GM21526 (cell line): ENCODE results near the gene SORCS2.

ENCODE experiments used
- ATAC-seq: cut with Tn5 transposase; IDR thresholded peaks from one replicate; pipeline ENCODE4 v1.9.1; 2021; ENCODE audit warnings: moderate library complexity; ENCODE audit not compliant: unreplicated experiment, low FRiP score

The SORCS2 gene

GRCh38 chr4:7397206-7398103 lies 205.1 kb downstream of the SORCS2 start:
- ATAC-seq, result no peak

- ATAC-seq, result no peak
These were observed 205.7 kb downstream of the SORCS2 start for GRCh38 chr4:7398104-7398423.

GRCh38 chr4:7398788-7399439 lies 206.6 kb downstream of the SORCS2 start:
- ATAC-seq, result no peak

- ATAC-seq, result no peak
These were observed 207.3 kb downstream of the SORCS2 start for GRCh38 chr4:7399440-7400234.

- no peak for ATAC-seq
These were observed 208.4 kb downstream of the SORCS2 start for GRCh38 chr4:7400671-7401298.

- ATAC-seq, result no peak
These were observed 210.2 kb downstream of the SORCS2 start for GRCh38 chr4:7402526-7402925.

GRCh38 chr4:7403001-7403400 lies 210.7 kb downstream of the SORCS2 start:
- no peak for ATAC-seq

- no peak for ATAC-seq
These were observed 215.8 kb downstream of the SORCS2 start for GRCh38 chr4:7408166-7408565.

- no peak for ATAC-seq
These were observed 218.1 kb downstream of the SORCS2 start for GRCh38 chr4:7410446-7410845.

- no peak for ATAC-seq
These were observed 219.2 kb downstream of the SORCS2 start for GRCh38 chr4:7411491-7411890.

- no peak for ATAC-seq
These were observed 219.7 kb downstream of the SORCS2 start for GRCh38 chr4:7411896-7412553.

GRCh38 chr4:7412554-7412912 lies 220.2 kb downstream of the SORCS2 start:
- no peak for ATAC-seq

GRCh38 chr4:7414046-7414445 lies 221.7 kb downstream of the SORCS2 start:
- ATAC-seq, result no peak

- ATAC-seq, result no peak
These were observed 222.6 kb downstream of the SORCS2 start for GRCh38 chr4:7414736-7415510.

- no peak for ATAC-seq
These were observed 223.8 kb downstream of the SORCS2 start for GRCh38 chr4:7415927-7416686.

- no peak for ATAC-seq
These were observed 224.6 kb downstream of the SORCS2 start for GRCh38 chr4:7416745-7417432.

GRCh38 chr4:7417639-7418038 lies 225.3 kb downstream of the SORCS2 start:
- no peak for ATAC-seq
